Stimulated activated CD4-positive, alpha-beta T cell treated with anti-CD3 and anti-CD28 coated beads, Interleukin-2, amount 100 ng/mL, for 48 hours (primary cell): Measurements from ENCODE around the gene CHEK1.
"Not testable (repeated sequence)": the region's sequence is repeated elsewhere in the genome, so short reads cannot be mapped to it uniquely, and the experiment has no call there.

Experiments
- DNase-seq, 2 donors: peaks; one replicate each; pipeline ENCODE4 v3.0.0-alpha.2; 2020

CHEK1 gene

DNA sequence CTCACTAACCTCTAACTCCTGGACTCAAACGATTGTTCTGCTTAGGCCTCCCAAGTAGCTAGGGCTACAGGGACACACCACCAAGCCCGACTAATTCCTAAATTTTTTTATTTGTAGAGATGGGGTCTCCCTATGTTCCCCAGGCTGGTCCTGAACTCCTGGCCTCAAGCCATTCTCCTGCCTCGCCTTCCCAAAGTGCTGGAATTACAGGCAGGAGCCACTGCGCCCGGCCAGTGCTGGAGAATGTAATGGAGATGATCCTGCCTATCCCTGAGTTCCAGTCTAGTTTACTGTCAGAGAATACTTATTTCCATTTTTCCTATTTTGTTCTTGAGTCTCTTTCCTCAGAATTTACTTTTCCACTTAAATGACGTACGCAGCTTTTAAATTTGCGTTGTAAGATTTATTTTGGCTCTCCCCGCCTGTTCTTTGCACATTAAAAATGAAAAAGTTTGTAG is at the start of gene CHEK1:
Gene CHEK1, plus strand, starts transcription at position 408 of the 458 bp plus-strand sequence. CDS start 1,606 bp downstream, outside the sequence.
- no peak for DNase-seq

DNA sequence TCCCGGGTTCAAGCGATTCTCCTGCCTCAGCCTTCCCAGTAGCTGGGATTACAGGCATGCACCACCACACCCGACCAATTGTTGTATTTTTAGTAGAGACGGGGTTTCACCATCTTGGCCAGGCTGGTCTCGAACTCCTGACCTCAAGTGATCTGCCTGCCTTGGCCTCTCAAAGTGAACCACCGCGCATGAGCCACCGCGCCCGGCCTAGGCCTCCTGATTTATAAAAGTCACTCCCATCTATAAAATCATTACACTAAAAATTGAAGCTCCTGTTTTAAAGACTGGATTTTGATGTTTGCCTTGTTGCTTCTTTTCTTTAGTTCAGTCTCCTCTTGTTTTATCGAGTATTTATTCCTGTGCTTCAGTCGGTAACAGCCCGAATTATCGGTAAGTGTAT is 47.8 kb upstream of the CHEK1 start:
- DNase-seq: not testable (repeated sequence)

DNA sequence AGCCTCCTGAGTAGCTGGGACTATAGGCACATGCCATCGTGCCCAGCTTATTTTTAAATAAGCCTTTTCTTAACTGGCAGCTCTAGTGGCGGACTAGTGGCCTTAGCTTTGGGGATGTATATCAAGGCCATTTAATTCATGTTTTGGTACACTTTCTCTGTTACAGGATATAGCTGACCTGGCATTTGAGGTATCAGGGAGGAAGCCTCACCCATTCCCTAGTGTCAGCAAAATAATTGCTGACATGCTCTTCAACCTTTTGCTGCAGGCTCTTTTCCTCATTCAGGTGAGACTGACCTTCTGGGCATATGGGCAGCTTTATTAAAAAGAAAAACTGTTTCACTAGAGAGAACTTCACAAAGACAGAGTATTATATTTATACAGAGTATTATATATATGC is 46.2 kb upstream of the CHEK1 start:
- no peak for DNase-seq

GRCh38 chr11:125579811-125580210 is 45.2 kb upstream of the CHEK1 start:
- no peak for DNase-seq

DNA sequence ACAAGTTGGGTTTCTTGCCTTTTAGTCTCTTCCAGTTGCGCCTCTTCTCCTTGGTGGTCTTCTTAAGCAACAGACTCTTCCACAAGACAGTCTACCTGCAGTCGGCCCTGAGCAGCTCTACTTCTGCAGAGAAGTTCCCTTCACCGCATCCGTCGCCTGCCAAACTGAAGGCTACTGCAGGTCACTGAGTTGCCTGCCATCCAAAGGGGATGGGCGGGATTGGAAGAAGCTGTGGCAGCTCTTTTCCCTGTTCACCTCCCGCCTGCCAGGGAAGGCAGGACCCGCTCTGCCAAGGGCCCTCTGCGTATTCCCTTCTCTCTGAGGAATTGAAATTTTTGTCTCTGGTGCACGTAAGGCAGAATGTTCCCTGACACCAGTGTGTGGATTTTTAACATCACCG is 41.5 kb upstream of the CHEK1 start:
- DNase-seq: no peak

- DNase-seq: no peak
Observed at GRCh38 chr11:125585487-125585886, 39.5 kb upstream of the CHEK1 start.

- no peak for DNase-seq
Observed at GRCh38 chr11:125586623-125587022, 38.3 kb upstream of the CHEK1 start.

DNA sequence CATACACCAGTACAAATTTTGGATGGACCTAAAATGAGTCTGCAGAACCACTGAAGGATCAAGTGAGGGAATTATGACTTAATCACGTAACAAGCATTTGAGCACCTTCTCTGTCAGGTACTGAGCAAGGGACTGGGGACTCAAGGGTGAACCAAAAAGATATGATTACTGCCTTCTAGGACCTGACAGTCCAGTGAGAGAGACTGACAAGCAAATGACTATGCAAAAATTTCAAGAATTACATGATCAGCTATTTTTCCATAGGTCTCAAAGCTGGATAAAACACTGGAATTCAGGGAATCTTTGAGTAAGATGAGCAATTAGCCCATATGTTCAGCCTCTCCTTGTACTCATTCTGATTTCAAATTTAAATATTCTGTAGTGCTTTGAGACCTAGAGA is 37.5 kb upstream of the CHEK1 start:
- DNase-seq: no peak

GRCh38 chr11:125588505-125588904 is 36.5 kb upstream of the CHEK1 start:
- DNase-seq: no peak

DNA sequence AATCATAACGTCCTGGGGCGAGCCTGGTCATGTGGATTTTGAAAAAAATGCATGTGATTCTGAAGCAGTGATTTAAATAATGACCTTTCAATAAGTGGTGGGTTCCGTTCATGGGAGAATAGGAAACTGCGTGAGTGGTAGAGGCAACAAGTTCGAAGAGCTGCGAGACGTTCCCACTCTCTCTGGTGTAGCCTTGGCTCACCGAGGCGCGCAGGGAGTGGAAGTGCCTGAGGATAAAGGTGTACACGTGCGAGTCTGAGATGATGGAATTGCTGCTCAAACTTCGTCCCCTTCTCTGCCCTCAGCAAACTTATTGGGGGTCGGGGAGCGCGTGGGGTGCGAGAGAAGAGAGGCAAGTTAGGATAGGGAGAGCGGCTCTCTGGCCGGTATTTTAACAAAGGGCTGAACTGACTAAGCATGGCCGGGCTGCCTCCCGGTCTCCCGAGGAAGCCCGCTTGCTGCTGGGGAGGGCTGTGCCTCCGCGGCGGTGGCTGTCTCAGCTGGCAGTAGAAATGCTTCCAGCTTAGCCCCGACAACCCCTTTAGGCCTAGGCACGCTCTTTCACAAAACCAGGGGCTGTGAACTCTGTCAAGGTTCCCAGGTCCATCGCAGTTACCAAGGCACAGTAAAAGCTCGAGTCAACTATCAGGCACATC is 33.2 kb upstream of the CHEK1 start:
- peak; percentile 15 to 29 for DNase-seq

DNA sequence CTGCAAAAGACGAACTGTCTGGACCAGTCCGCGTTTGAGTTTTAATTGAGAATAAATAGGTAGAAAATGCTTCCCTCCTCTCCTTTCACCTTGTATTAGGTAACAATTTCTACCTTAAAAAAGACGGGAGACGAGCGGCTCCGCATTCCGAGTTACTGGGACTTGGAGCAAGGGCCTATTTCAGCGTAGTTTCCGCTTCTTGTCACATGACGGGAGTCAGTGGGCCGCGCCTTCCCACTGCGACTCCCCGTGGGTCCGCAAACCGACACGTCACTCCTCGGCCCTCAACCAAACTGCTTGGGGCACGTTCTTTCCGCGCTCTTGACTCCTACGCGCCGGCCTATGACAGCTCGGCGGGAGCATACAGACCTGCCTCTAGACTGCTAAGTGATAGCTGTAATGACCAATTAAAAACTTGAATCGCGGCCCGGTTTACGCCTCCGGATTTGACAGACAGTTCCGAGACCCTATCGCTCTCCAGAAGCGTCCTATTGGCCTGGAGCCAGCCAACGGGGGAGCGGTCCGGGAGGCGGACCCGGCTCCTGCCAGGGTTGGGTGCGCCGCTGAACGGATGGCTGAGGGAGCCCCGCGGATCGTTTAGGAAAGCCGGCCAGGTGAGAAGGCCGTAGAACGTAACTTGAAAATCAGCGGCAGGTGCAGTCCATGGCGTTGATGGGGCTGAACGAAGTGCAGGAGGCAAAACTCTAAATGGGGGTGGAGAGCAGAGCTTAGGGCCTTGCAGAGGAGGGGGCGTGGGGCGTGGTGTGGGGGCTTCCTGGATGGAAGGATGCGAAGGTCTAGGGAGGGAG is 32.5 kb upstream of the CHEK1 start, which contains the start of gene STT3A:
Gene STT3A, plus strand, starts transcription at position 548 of the 809 bp plus-strand sequence. CDS start 3,064 bp downstream, outside the sequence.
- peak; percentile 96 to 97 for DNase-seq

DNA sequence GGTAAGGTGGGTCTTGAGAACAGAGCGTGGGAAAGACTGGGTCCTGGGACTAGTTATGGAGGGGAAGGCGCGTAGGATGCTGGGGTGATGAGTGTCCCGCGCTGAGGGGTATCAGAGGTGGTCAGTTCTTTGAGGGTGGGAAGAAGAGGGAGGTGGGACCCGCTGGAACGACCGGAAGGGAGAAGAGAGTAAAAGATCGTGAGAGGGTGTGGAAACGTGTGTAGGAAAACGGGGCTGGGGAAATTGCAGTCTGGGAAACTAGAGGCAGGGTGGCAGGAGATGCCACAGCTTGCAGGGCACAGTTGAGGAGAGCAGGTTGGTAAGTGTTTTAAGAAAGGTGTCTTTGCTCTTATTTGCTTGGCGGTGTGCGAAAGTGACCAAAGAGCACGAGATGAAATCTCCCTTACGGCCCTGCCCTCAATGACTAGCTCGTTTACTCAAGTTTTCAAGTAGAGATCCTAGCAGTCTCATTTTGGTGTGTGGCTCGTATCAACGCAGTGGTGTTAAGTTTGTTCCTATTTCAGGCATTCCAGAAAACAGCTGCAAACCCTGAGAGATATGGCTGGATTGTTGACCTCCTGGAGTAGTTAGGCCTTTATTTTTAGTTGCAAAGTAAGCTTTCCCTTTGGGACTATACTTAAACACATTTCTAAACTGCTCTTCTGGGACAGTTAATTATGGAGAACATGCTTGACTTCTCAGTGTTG is 31.7 kb upstream of the CHEK1 start:
- DNase-seq: no peak

GRCh38 chr11:125594958-125595357 is 30.0 kb upstream of the CHEK1 start:
- no peak for DNase-seq

- no peak for DNase-seq
Observed at GRCh38 chr11:125600663-125601062, 24.3 kb upstream of the CHEK1 start.

- DNase-seq: no peak
Observed at GRCh38 chr11:125603207-125603606, 21.8 kb upstream of the CHEK1 start.

- DNase-seq: no peak
Observed at GRCh38 chr11:125605417-125605816, 19.5 kb upstream of the CHEK1 start.

DNA sequence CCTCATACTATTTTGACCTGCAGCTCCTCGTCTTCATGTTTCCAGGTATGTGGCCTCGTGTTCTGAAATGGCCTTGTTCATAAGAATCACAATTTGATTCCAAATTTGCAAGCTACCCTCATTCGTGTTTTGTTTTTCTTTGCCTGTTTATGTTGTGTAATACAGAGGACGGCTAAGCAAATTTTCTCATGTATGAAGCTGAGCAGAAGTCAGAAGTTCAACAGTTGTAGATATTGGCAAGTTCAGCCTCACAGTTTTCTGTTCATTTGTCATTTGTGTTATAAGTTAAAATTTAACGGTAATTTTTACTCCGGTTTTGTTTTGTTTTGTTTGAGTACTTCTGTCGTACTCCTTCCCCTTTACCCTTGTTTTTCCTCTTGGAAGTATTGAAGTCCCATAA is 15.4 kb upstream of the CHEK1 start:
- no peak for DNase-seq

DNA sequence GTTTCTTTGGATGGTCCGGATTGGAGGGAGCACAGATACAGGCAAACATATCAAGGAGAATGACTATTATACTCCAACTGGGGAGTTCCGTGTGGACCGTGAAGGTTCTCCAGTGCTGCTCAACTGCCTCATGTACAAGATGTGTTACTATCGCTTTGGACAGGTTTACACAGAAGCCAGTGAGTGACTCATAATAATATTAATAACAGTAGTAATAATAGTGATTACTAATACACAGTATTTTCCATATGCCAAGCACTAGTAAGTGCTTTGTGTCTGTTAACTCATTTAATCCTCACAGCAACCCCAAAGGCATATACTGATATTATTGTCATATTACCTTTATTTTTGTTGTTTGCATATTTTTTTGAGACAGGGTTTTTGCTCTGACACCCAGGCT is 6.6 kb upstream of the CHEK1 start:
- no peak for DNase-seq

GRCh38 chr11:125621995-125622394 is 3.0 kb upstream of the CHEK1 start:
- DNase-seq: no peak

DNA sequence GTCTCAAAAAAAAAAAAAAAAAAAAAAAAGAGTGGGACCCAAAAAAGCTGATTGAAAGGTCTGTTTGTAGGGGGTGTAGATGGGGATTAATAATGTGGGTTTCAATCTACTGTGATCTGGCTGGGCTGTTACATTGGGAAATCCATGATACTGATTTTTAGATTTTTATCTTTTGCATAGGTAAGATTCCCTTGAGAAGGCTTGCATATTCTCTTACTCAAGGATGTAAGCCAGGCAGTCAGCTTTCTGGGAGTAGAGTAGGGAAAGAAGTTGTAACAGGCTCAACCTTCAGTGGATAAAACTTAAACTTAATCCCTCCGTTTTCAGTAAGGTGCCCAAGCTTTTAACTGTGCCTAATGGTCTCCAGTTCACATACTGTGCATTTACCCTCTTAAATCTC is 1.9 kb upstream of the CHEK1 start:
- no peak for DNase-seq

DNA sequence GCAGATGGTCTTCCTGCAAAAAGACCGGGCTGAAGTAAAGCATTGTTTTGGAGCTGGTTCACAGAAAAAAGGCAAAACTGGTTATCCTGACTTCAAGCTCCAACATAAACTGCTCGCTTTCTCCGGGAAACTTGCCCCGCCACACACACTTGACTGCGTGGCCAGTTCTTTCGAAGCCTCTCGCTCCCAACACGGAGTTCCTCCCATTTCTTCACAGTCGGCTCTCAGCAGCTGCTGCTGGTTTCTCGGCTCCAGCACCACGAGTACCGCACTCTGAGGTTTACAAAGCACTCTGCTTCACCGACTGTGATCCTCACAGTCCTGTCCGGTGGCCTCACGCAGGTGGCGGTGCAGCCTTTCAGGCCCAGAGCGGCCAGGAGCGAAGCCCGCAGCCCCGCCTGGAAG is 264 bp downstream of the CHEK1 start:
- DNase-seq: no peak

- peak; percentile 83 to 86 for DNase-seq
Observed at GRCh38 chr11:125625630-125626287, 796 bp downstream of the CHEK1 start.
